Tibial artery (tissue), 4 donors: ENCODE results near the gene EFNB2.

ENCODE experiments used
- DNase-seq, 2 donors: peaks; one replicate each; pipeline ENCODE4 v3.0.0-alpha.2; 2019
- H3K27ac ChIP-seq, 2 donors: fragments of 200-600 bp; sonication (generic) in 1 of 2; 1 replicate in 1 of 2; 2 replicates in 1 of 2; pipeline ENCODE4 v1.5.1; 2018 to 2019; ENCODE audit warnings: mild to moderate bottlenecking in 1 of 2
- H3K27me3 ChIP-seq, 2 donors: fragments of 200-600 bp; sonication (generic) in 1 of 2; one replicate each; pipeline versions ENCODE4 v1.5.1 to v1.6.0; 2016 to 2019
- H3K36me3 ChIP-seq, 3 donors: fragments of 200-600 bp; sonication (generic) in 2 of 3; one replicate each; pipeline ENCODE4 v1.5.1; 2016 to 2019; ENCODE audit warnings: mild to moderate bottlenecking in 2 of 3
- H3K4me1 ChIP-seq, 4 donors: fragments of 200-600 bp; sonication (generic) in 2 of 4; 1 replicate in 3 of 4; 2 replicates in 1 of 4; pipeline ENCODE4 v1.5.1; 2016 to 2019
- H3K4me3 ChIP-seq, 2 donors: fragments of 200-600 bp; sonication (generic) in 1 of 2; 1 replicate in 1 of 2; 2 replicates in 1 of 2; pipeline ENCODE4 v1.5.1; 2018 to 2019; ENCODE audit warnings: mild to moderate bottlenecking in 2 of 2
- H3K9me3 ChIP-seq, 3 donors: fragments of 200-600 bp; sonication (generic) in 1 of 3; one replicate each; pipeline ENCODE4 v1.5.1; 2016 to 2019
- CTCF ChIP-seq, 2 experiments: fragments of 200-600 bp in 1 of 2; fragments of 450-650 bp in 1 of 2; IDR thresholded peaks; one replicate each; pipeline ENCODE4 v1.5.1; 2017 to 2019; ENCODE audit warnings: antibody characterized with exemption in 2 of 2, mild to moderate bottlenecking in 1 of 2, moderate library complexity in 1 of 2
- intact Hi-C: fragments of 100-400 bp; cut with DNase I; formaldehyde crosslinking; loops from one replicate; pipeline ENCODE4 v1.15.0; 2023; ENCODE audit warnings: low total_unique reads

Gene EFNB2

GRCh38 chr13:106464076-106464475 is 71.4 kb downstream of the EFNB2 start:
- no peak overlapping the region for H3K4me3 ChIP-seq
- no peaks in the 10 kb centered on the region for H3K36me3 ChIP-seq
- no peaks in the 10 kb centered on the region for H3K9me3 ChIP-seq
- peaks cover 0 to 12% (median 9%) of the 10 kb centered on the region in 4 donors for H3K4me1 ChIP-seq
- H3K27ac ChIP-seq, result no peak overlapping the region
- no peak for DNase-seq
- intact Hi-C loops, result no loop called here
- no peaks in the 10 kb centered on the region for H3K27me3 ChIP-seq
- TF ChIP-seq CTCF (IDR thresholded peaks at IDR 0.05), result no peak

- Histone ChIP-seq H3K4me1 (peaks cover 0 to 3% (median 2%) of the 10 kb centered on the region in 4 donors), H3K27ac (no peak overlapping the region), H3K36me3 (no peaks in the 10 kb centered on the region), H3K27me3 (no peaks in the 10 kb centered on the region), H3K9me3 (no peaks in the 10 kb centered on the region), H3K4me3 (no peak overlapping the region)
- no peak for TF ChIP-seq CTCF (IDR thresholded peaks at IDR 0.05)
- intact Hi-C loops, result no loop called here
- DNase-seq, result no peak
These were observed 72.8 kb downstream of the EFNB2 start for GRCh38 chr13:106462710-106463109.

GRCh38 chr13:106455777-106456176 is 79.7 kb downstream of the EFNB2 start:
- no peak for DNase-seq
- no peak for TF ChIP-seq CTCF (IDR thresholded peaks at IDR 0.05)
- Histone ChIP-seq H3K27ac (no peak overlapping the region), H3K27me3 (no peaks in the 10 kb centered on the region), H3K36me3 (no peaks in the 10 kb centered on the region), H3K4me3 (no peak overlapping the region), H3K4me1 (no peaks in the 10 kb centered on the region), H3K9me3 (no peaks in the 10 kb centered on the region)
- intact Hi-C loops, result no loop called here

- TF ChIP-seq CTCF (IDR thresholded peaks at IDR 0.05), result no peak
- intact Hi-C loops, result no loop called here
- no peaks in the 10 kb centered on the region for H3K4me1 ChIP-seq
These were observed 80.3 kb downstream of the EFNB2 start for GRCh38 chr13:106455190-106455589.

GRCh38 chr13:106453101-106453500 is 82.4 kb downstream of the EFNB2 start:
- Histone ChIP-seq H3K27me3 (no peaks in the 10 kb centered on the region), H3K4me3 (no peak overlapping the region), H3K9me3 (no peaks in the 10 kb centered on the region), H3K36me3 (no peaks in the 10 kb centered on the region), H3K27ac (no peak overlapping the region), H3K4me1 (no peaks in the 10 kb centered on the region)
- no peak for TF ChIP-seq CTCF (IDR thresholded peaks at IDR 0.05)
- intact Hi-C loops, result no loop called here
- no peak for DNase-seq

More at GRCh38 chr13:106455190-106455589, 80.3 kb downstream of the EFNB2 start:
- DNase-seq, result no peak
- Histone ChIP-seq H3K27me3 (no peaks in the 10 kb centered on the region), H3K36me3 (no peaks in the 10 kb centered on the region), H3K9me3 (no peaks in the 10 kb centered on the region), H3K4me3 (no peak overlapping the region), H3K27ac (no peak overlapping the region)

- no peaks in the 10 kb centered on the region for H3K9me3 ChIP-seq
- H3K36me3 ChIP-seq, result no peaks in the 10 kb centered on the region
- no peak for TF ChIP-seq CTCF (IDR thresholded peaks at IDR 0.05)
- H3K27me3 ChIP-seq, result no peaks in the 10 kb centered on the region
- intact Hi-C loops, result no loop called here
- no peak for DNase-seq
- H3K4me1 ChIP-seq, result no peaks in the 10 kb centered on the region
- no peak overlapping the region for H3K4me3 ChIP-seq
- H3K27ac ChIP-seq, result no peak overlapping the region
These were observed 84.5 kb downstream of the EFNB2 start for GRCh38 chr13:106450991-106451390.
